Lower leg skin (tissue), 3 donors: Measurements from ENCODE around the gene KLF6.

Source experiments
- CTCF ChIP-seq, 3 donors: fragments of 450-650 bp; IDR thresholded peaks; one replicate each; pipeline ENCODE4 v1.5.1; 2016; ENCODE audit warnings: antibody characterized with exemption in 3 of 3, mild to moderate bottlenecking in 3 of 3, moderate library complexity in 2 of 3
- POLR2A ChIP-seq, 2 donors: fragments of 450-650 bp; IDR thresholded peaks; one replicate each; pipeline ENCODE4 v1.6.1; 2016 to 2017; ENCODE audit warnings: antibody characterized with exemption in 2 of 2, mild to moderate bottlenecking in 1 of 2, moderate library complexity in 1 of 2

GRCh38 chr10:3746634-3747033 is 38.4 kb downstream of the KLF6 start:
- no peak for TF ChIP-seq POLR2A (IDR thresholded peaks at IDR 0.05)
- no peak for TF ChIP-seq CTCF (IDR thresholded peaks at IDR 0.05)
